ENCODE data around the gene USP47. TPM values are rescaled to one million over a fixed set of nuclear protein-coding genes. Genes with fewer than 3 reads are reported as not detected.
A peak's percentile ranks its signal among the peaks of the same experiment; 100 is the strongest.

Gene USP47
- total and polyA plus RNA-seq, 7 donors = 10.6 to 105 (median 84.9) TPM

DNA sequence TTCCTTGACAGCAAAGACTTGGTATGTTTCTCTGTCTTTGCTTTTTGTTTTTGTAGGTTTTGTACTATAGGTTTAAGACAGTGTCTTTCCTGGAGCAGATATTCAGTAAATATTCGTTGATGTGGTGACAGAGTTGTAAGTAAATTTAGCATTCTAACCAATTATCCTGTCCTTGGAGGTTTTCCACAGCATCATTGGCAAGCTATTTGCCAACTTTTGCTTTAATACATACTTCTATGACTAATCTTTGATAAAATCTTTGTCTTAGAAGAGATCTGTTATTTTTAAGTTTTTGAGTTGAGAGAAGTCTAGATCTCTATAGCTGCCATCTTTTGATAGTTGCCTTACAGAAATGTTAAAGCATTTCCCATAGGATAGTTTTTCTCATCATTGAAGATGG, 3.8 kb downstream of the USP47 start:
- no peak for DNase-seq
- no peaks in the 10 kb centered on the region for H3K9me3 ChIP-seq
- no peaks in the 10 kb centered on the region for H3K36me3 ChIP-seq
- TF ChIP-seq CTCF (IDR thresholded peaks at IDR 0.05) (no peak), POLR2AphosphoS5 (IDR thresholded peaks at IDR 0.05) (no peak), POLR2A (IDR thresholded peaks at IDR 0.05) (no peak), EP300 (IDR thresholded peaks at IDR 0.05) (no peak)
- peaks cover 2 to 77% (median 69%) of the 10 kb centered on the region in 4 donors for H3K4me1 ChIP-seq
- no peaks in the 10 kb centered on the region for H3K27me3 ChIP-seq
- WGBS, 2 donors = 15 to 43% methylated on average over 1 of the region's 1 CpG
- H3K27ac ChIP-seq = peak overlapping the region; percentile 94 to 99 (median 98)
- no peak overlapping the region for H3K4me3 ChIP-seq
- intact Hi-C loops (cut with DNase I) = no loop called here

- TF ChIP-seq EP300 (IDR thresholded peaks at IDR 0.05) (no peak), POLR2AphosphoS5 (IDR thresholded peaks at IDR 0.05) (no peak), POLR2A (IDR thresholded peaks at IDR 0.05) (no peak), CTCF (IDR thresholded peaks at IDR 0.05) (no peak)
- intact Hi-C loops (cut with DNase I) = no loop called here
- no peaks in the 10 kb centered on the region for H3K36me3 ChIP-seq
- no peak for DNase-seq
- H3K27ac ChIP-seq = peak overlapping the region in 2 of 4 donors; percentile 8 to 94
- WGBS, 2 donors = 90 to 92% methylated on average over 2 of the region's 2 CpGs
- H3K4me3 ChIP-seq = no peak overlapping the region
- H3K27me3 ChIP-seq = no peaks in the 10 kb centered on the region
- peaks cover 0 to 83% (median 76%) of the 10 kb centered on the region in 4 donors for H3K4me1 ChIP-seq
- no peaks in the 10 kb centered on the region for H3K9me3 ChIP-seq
These were observed 5.3 kb downstream of the USP47 start for GRCh38 chr11:11847082-11847481.

DNA sequence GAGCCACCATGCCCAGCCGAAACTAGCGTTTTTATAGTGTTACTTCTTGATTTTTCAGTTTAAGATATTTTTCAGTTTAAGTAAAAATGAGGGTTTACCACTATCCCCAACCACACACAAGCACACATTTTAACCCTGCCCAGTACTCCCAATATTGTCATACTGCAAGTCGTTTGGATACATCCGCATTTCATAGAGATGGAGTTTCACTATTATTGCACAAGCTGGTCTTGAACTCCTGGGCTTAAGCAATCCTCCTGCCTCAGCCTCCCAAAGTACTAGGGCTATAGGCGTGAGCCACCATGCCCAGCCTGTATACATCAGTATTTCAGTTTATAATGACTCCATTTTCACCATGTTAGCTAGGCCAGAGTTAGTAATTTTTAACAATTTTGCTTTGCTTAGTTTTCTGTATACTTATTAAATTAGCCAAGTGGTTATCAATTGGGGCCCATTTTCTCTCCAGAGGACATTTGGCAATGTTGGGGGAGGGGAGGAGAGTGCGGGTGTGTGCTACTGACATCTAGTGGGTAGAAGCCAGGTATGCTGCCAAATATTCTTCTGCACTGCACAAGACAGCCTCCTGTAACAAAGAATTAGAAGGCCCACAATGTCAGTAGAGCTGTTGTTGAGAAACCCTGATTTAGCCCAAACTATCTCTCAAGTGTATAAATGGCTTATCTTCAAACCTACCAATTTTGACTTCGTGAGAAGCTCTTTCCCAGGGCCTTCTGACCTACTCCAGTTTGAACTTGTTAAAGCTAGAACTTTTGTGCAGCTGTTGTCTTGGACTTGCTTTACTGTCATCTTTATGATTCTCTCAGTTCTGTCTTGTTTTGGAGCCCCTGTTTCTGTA, 7.3 kb downstream of the USP47 start:
- Histone ChIP-seq H3K36me3 (no peaks in the 10 kb centered on the region), H3K4me3 (no peak overlapping the region), H3K27me3 (no peaks in the 10 kb centered on the region), H3K9me3 (no peaks in the 10 kb centered on the region), H3K27ac (peak overlapping the region; percentile 40 to 94 (median 51)), H3K4me1 (peaks cover 0 to 94% (median 86%) of the 10 kb centered on the region in 4 donors)
- intact Hi-C loops (cut with DNase I) = no loop called here
- no peak for DNase-seq
- no peak for TF ChIP-seq EP300 (IDR thresholded peaks at IDR 0.05)
- TF ChIP-seq CTCF (IDR thresholded peaks at IDR 0.05) = peak in 3 of 4 experiments; percentile 31 to 43 (median 38)
- TF ChIP-seq POLR2AphosphoS5 (IDR thresholded peaks at IDR 0.05) = peak in 1 of 4 donors; percentile 8
- TF ChIP-seq POLR2A (IDR thresholded peaks at IDR 0.05) = no peak
- WGBS, 2 donors = 65 to 67% methylated on average over 7 of the region's 7 CpGs

- no peak for DNase-seq
- H3K4me1 ChIP-seq = peaks cover 0 to 78% (median 73%) of the 10 kb centered on the region in 4 donors
- peak overlapping the region in 3 of 4 donors; percentile 41 to 94 (median 61) for H3K27ac ChIP-seq
- no peaks in the 10 kb centered on the region for H3K9me3 ChIP-seq
- 92 to 94% methylated on average over 3 of the region's 3 CpGs for WGBS, 2 donors
- no peaks in the 10 kb centered on the region for H3K27me3 ChIP-seq
- no peak for TF ChIP-seq POLR2AphosphoS5 (IDR thresholded peaks at IDR 0.05)
- TF ChIP-seq POLR2A (IDR thresholded peaks at IDR 0.05) = no peak
- TF ChIP-seq CTCF (IDR thresholded peaks at IDR 0.05) = no peak
- TF ChIP-seq EP300 (IDR thresholded peaks at IDR 0.05) = no peak
- no peak overlapping the region for H3K4me3 ChIP-seq
- intact Hi-C loops (cut with DNase I) = no loop called here
- no peaks in the 10 kb centered on the region for H3K36me3 ChIP-seq
These were observed 8.9 kb downstream of the USP47 start for GRCh38 chr11:11850668-11851067.
